PC-9 (cell line): ENCODE measurements around the gene CDK9. TPM values are rescaled to one million over a fixed set of nuclear protein-coding genes. Genes with fewer than 3 reads are reported as not detected.

ENCODE experiments used
- BruUV-seq: library from RNA; stranded (reverse); fragments of 400-500 nt; replicated peaks from 2 replicates; lab custom pipeline; 2021; lab: Mats Ljungman, UMichigan
- CTCF ChIA-PET: fragments of 300-600 bp; sonication (Branson Sonifier 250); formaldehyde crosslinking; loops from one replicate; lab custom pipeline; 2022; ENCODE audit warnings: antibody characterized with exemption; lab: Charles Lee
- POLR2A ChIA-PET: fragments of 300-600 bp; sonication (Branson Sonifier 250); formaldehyde crosslinking; loops from one replicate; lab custom pipeline; 2022; ENCODE audit warnings: antibody characterized with exemption; ENCODE audit not compliant: unreplicated experiment; lab: Charles Lee
- DNase-seq, 2 experiments: peaks; one replicate each; pipeline versions ENCODE4 v3.0.0 to v3.0.0-alpha.2; 2015 to 2022; ENCODE audit warnings: mixed read lengths in 1 of 2
- H2AFZ ChIP-seq: fragments of 200-600 bp; sonication (generic); 2 replicates; pipeline ENCODE4 v1.8.1; 2017; ENCODE audit warnings: antibody characterized with exemption
- H3F3A ChIP-seq: fragments of 200-600 bp; sonication (generic); 2 replicates; pipeline ENCODE4 v1.8.1; 2017; ENCODE audit warnings: antibody characterized with exemption, mild to moderate bottlenecking, low read depth; ENCODE audit not compliant: insufficient read depth
- H3K27ac ChIP-seq: fragments of 200-600 bp; sonication (generic); 2 replicates; pipeline ENCODE4 v1.6.1; 2016; ENCODE audit warnings: mixed run types
- H3K27me3 ChIP-seq: fragments of 200-600 bp; sonication (generic); 2 replicates; pipeline ENCODE4 v1.6.1; 2016; ENCODE audit warnings: low read depth, mixed run types; ENCODE audit not compliant: insufficient read depth
- H3K36me3 ChIP-seq: fragments of 200-600 bp; sonication (generic); 2 replicates; pipeline ENCODE4 v1.6.1; 2016; ENCODE audit warnings: low read depth, mixed run types
- H3K4me1 ChIP-seq: fragments of 200-600 bp; sonication (generic); replicated peaks from 2 replicates; pipeline ENCODE4 v1.6.1; 2016; ENCODE audit warnings: mixed run types; ENCODE audit not compliant: insufficient read depth
- H3K4me2 ChIP-seq: fragments of 200-600 bp; sonication (generic); 2 replicates; pipeline ENCODE4 v1.6.1; 2017; ENCODE audit warnings: mixed run types
- H3K4me3 ChIP-seq: fragments of 200-600 bp; sonication (generic); 2 replicates; pipeline ENCODE4 v1.6.1; 2016; ENCODE audit warnings: mixed run types
- H3K79me2 ChIP-seq: fragments of 200-600 bp; sonication (generic); 2 replicates; pipeline ENCODE4 v1.6.1; 2017; ENCODE audit warnings: low read depth, mixed run types
- H3K9me2 ChIP-seq: fragments of 200-600 bp; sonication (generic); 2 replicates; pipeline ENCODE4 v1.8.1; 2017; ENCODE audit warnings: mild to moderate bottlenecking; ENCODE audit not compliant: insufficient read depth
- H3K9me3 ChIP-seq: fragments of 200-600 bp; sonication (generic); 2 replicates; pipeline ENCODE4 v1.8.1; 2016; ENCODE audit warnings: low read depth; ENCODE audit not compliant: insufficient read depth
- H4K20me1 ChIP-seq: fragments of 200-600 bp; sonication (generic); 2 replicates; pipeline ENCODE4 v1.8.1; 2017; ENCODE audit not compliant: insufficient read depth
- CTCF ChIP-seq: fragments of 200-600 bp; sonication (generic); conservative IDR thresholded peaks from 2 replicates; pipeline ENCODE4 v1.6.1; 2017; ENCODE audit warnings: mixed run types, antibody characterized with exemption, mild to moderate bottlenecking, moderate library complexity
- EZH2 ChIP-seq: fragments of 200-600 bp; sonication (generic); IDR thresholded peaks from 2 replicates; pipeline ENCODE4 v1.8.0; 2017; ENCODE audit warnings: antibody characterized with exemption, low read depth
- intact Hi-C: fragments of 100-400 bp; cut with micrococcal nuclease; formaldehyde crosslinking; loops from one replicate; pipeline ENCODE4 v1.10.0; 2022; ENCODE audit not compliant: unreplicated experiment
- total RNA-seq: library from RNA; stranded (reverse); gene quantifications from 2 replicates; pipeline ENCODE4 v1.2.3, GENCODE V29; 2021

Gene CDK9
- total RNA-seq, 1 experiment from 2014 or later: 93.8 TPM

- no peaks in the 10 kb centered on the region for H3K36me3 ChIP-seq
- intact Hi-C loops: loop anchor here (1.0 to 5.0 kb wide), 5 partner anchors 32 to 298 kb away; partner anchors contain the start of gene FPGS
- BruUV-seq: no TSS peak
- DNase-seq: no peak
- H3K9me3 ChIP-seq: no peaks in the 10 kb centered on the region
- peaks cover 24% of the 10 kb centered on the region for H3K4me1 ChIP-seq
- H3K9me2 ChIP-seq: no peaks in the 10 kb centered on the region
- no peak overlapping the region for H3K4me3 ChIP-seq
- no peaks in the 10 kb centered on the region for H4K20me1 ChIP-seq
- H2AFZ ChIP-seq: no peak overlapping the region
- H3K27me3 ChIP-seq: no peaks in the 10 kb centered on the region
- TF ChIP-seq EZH2: no peak
- TF ChIP-seq CTCF: no peak
- ChIA-PET POLR2A (interaction anchor here (0.7 to 1.2 kb wide), 3 partner anchors 31 to 66 kb away, joined by 5 to 6 read pairs (median 5); no protein-coding TSS in a partner anchor), CTCF (interaction anchor here (0.6 to 1.4 kb wide), 3 partner anchors 75 to 609 kb away, joined by 3 to 9 read pairs (median 3); no protein-coding TSS in a partner anchor)
- peaks cover 33% of the 10 kb centered on the region for H3F3A ChIP-seq
- peak overlapping the region; percentile 72 for H3K27ac ChIP-seq
- peak overlapping the region; percentile 57 for H3K4me2 ChIP-seq
- no peaks in the 10 kb centered on the region for H3K79me2 ChIP-seq
These were observed 46.1 kb upstream of the CDK9 start for GRCh38 chr9:127739614-127740330.

GRCh38 chr9:127741831-127742434 lies 43.9 kb upstream of the CDK9 start:
- H3K36me3 ChIP-seq: no peaks in the 10 kb centered on the region
- no TSS peak for BruUV-seq
- no peak for TF ChIP-seq EZH2
- no peak for TF ChIP-seq CTCF
- peak overlapping the region; percentile 38 for H3K4me2 ChIP-seq
- no peaks in the 10 kb centered on the region for H4K20me1 ChIP-seq
- ChIA-PET POLR2A (interaction anchor here (0.6 to 1.1 kb wide), 2 partner anchors 44 to 156 kb away, joined by 3 to 4 read pairs; partner anchors contain the start of gene CDK9), CTCF (interaction anchor here (0.9 to 1.1 kb wide), 2 partner anchors 29 to 128 kb away, joined by 3 to 6 read pairs; no protein-coding TSS in a partner anchor)
- no peaks in the 10 kb centered on the region for H3K9me3 ChIP-seq
- H3K4me1 ChIP-seq: peaks cover 24% of the 10 kb centered on the region
- H3K9me2 ChIP-seq: no peaks in the 10 kb centered on the region
- H3K27ac ChIP-seq: no peak overlapping the region
- H3F3A ChIP-seq: peaks cover 39% of the 10 kb centered on the region
- no peaks in the 10 kb centered on the region for H3K79me2 ChIP-seq
- peaks cover 9% of the 10 kb centered on the region; the same call in 1 of the 2 replicates for H3K27me3 ChIP-seq
- peak in 1 of 2 experiments; percentile 51 for DNase-seq
- no peak overlapping the region; the same call in 1 of the 2 replicates for H2AFZ ChIP-seq
- no peak overlapping the region for H3K4me3 ChIP-seq
- intact Hi-C loops: loop anchor here (5.0 kb wide), 2 partner anchors 60 to 295 kb away; partner anchors contain the start of gene FPGS

- H3K27ac ChIP-seq: no peak overlapping the region
- no peaks in the 10 kb centered on the region for H4K20me1 ChIP-seq
- ChIA-PET POLR2A (interaction anchor here (0.5 to 1.1 kb wide), 3 partner anchors 43 to 156 kb away, joined by 3 to 4 read pairs (median 3); partner anchors contain the start of gene CDK9), CTCF (interaction anchor here (0.9 to 1.1 kb wide), 2 partner anchors 28 to 127 kb away, joined by 3 to 6 read pairs; no protein-coding TSS in a partner anchor)
- no peaks in the 10 kb centered on the region for H3K9me3 ChIP-seq
- no peaks in the 10 kb centered on the region for H3K36me3 ChIP-seq
- TF ChIP-seq EZH2: no peak
- TF ChIP-seq CTCF: no peak
- H3F3A ChIP-seq: peaks cover 39% of the 10 kb centered on the region
- H3K4me3 ChIP-seq: no peak overlapping the region
- H3K9me2 ChIP-seq: no peaks in the 10 kb centered on the region
- H3K27me3 ChIP-seq: peaks cover 13% of the 10 kb centered on the region; the same call in 1 of the 2 replicates
- no TSS peak for BruUV-seq
- H3K4me2 ChIP-seq: peak overlapping the region; percentile 38
- peaks cover 24% of the 10 kb centered on the region for H3K4me1 ChIP-seq
- no peak overlapping the region; the same call in 1 of the 2 replicates for H2AFZ ChIP-seq
- DNase-seq: peak; percentile 49 to 68
- intact Hi-C loops: loop anchor here (5.0 kb wide), 2 partner anchors 60 to 295 kb away; partner anchors contain the start of gene FPGS
- no peaks in the 10 kb centered on the region for H3K79me2 ChIP-seq
These were observed 43.3 kb upstream of the CDK9 start for GRCh38 chr9:127742435-127743088.
